ENCODE data around the gene PCDHA7.
"Not testable (repeated sequence)": the region's sequence is repeated elsewhere in the genome, so short reads cannot be mapped to it uniquely, and the experiment has no call there.

PCDHA7 gene

GRCh38 chr5:140822281-140822629 is 11.8 kb upstream of the PCDHA7 start:
- no peak for DNase-seq (ENCODE audit: low read depth)

GRCh38 chr5:140822969-140823368 is 11.1 kb upstream of the PCDHA7 start:
- DNase-seq (ENCODE audit: low read depth) = not testable (repeated sequence)

GRCh38 chr5:140823475-140823874 is 10.6 kb upstream of the PCDHA7 start:
- no peak for DNase-seq (ENCODE audit: low read depth)

- no peak for DNase-seq (ENCODE audit: low read depth)
These were observed 6.2 kb upstream of the PCDHA7 start, which contains the start of gene PCDHA6 for GRCh38 chr5:140827704-140828361. PCDHA6 (plus strand) TSS chr5:140827960; CDS start chr5:140828092, 132 bp downstream.

- DNase-seq (ENCODE audit: low read depth) = no peak
These were observed 5.7 kb upstream of the PCDHA7 start for GRCh38 chr5:140828362-140828737.

- not testable (repeated sequence) for DNase-seq (ENCODE audit: low read depth)
These were observed 4.3 kb upstream of the PCDHA7 start for GRCh38 chr5:140829511-140830501.

GRCh38 chr5:140834439-140835008 is 455 bp downstream of the PCDHA7 start:
- DNase-seq (ENCODE audit: low read depth) = not testable (repeated sequence)

GRCh38 chr5:140835622-140836510 is 1.8 kb downstream of the PCDHA7 start:
- no peak for DNase-seq (ENCODE audit: low read depth)

GRCh38 chr5:140840978-140841962 is 7.2 kb downstream of the PCDHA7 start, which contains the start of gene PCDHA8:
PCDHA8 (plus strand) TSS chr5:140841187; CDS start chr5:140841322, 135 bp downstream.
- DNase-seq (ENCODE audit: low read depth) = no peak

GRCh38 chr5:140842798-140843733 is 9.0 kb downstream of the PCDHA7 start:
- no peak for DNase-seq (ENCODE audit: low read depth)

GRCh38 chr5:140848139-140849102 is 14.4 kb downstream of the PCDHA7 start, which contains the start of gene PCDHA9:
PCDHA9 (plus strand) TSS chr5:140848382; CDS start chr5:140848496, 114 bp downstream.
- not testable (repeated sequence) for DNase-seq (ENCODE audit: low read depth)

- not testable (repeated sequence) for DNase-seq (ENCODE audit: low read depth)
These were observed 16.0 kb downstream of the PCDHA7 start for GRCh38 chr5:140849831-140850634.

GRCh38 chr5:140855772-140856674 is 22.0 kb downstream of the PCDHA7 start, which contains the start of gene PCDHA10:
PCDHA10 (plus strand) TSS chr5:140855897; CDS start chr5:140856049, 152 bp downstream.
- DNase-seq (ENCODE audit: low read depth) = no peak

- no peak for DNase-seq (ENCODE audit: low read depth)
These were observed 23.3 kb downstream of the PCDHA7 start for GRCh38 chr5:140857177-140857986.

- no peak for DNase-seq (ENCODE audit: low read depth)
These were observed 23.8 kb downstream of the PCDHA7 start for GRCh38 chr5:140857987-140858240.

All from HS-5 (cell line).